OCI-LY3 (cell line): ENCODE measurements around the gene SLC12A5.

Source experiments
- EZH2phosphoT487 ChIP-seq: fragments of 200-600 bp; shearing (Covaris generic); IDR thresholded peaks from 2 replicates; pipeline ENCODE4 v1.6.1; 2018; ENCODE audit warnings: antibody characterized with exemption, mixed run types, low read depth
- TF ChIP-seq, protein P1 (sequence below): fragments of 200-600, 300-600 bp; sonication (generic); IDR thresholded peaks from 2 replicates; pipeline ENCODE4 v1.5.1; 2014; ENCODE audit warnings: antibody characterized with exemption, low read length, low read depth

GRCh38 chr20:46044896-46045295 is 15.9 kb downstream of the SLC12A5 start:
- TF ChIP-seq, protein P1, sequence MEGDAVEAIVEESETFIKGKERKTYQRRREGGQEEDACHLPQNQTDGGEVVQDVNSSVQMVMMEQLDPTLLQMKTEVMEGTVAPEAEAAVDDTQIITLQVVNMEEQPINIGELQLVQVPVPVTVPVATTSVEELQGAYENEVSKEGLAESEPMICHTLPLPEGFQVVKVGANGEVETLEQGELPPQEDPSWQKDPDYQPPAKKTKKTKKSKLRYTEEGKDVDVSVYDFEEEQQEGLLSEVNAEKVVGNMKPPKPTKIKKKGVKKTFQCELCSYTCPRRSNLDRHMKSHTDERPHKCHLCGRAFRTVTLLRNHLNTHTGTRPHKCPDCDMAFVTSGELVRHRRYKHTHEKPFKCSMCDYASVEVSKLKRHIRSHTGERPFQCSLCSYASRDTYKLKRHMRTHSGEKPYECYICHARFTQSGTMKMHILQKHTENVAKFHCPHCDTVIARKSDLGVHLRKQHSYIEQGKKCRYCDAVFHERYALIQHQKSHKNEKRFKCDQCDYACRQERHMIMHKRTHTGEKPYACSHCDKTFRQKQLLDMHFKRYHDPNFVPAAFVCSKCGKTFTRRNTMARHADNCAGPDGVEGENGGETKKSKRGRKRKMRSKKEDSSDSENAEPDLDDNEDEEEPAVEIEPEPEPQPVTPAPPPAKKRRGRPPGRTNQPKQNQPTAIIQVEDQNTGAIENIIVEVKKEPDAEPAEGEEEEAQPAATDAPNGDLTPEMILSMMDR = no peak
- no peak for TF ChIP-seq EZH2phosphoT487
